Lower leg skin (tissue), 3 donors: ENCODE results near the gene AMBP.

Experiments
- POLR2A ChIP-seq, 2 donors: fragments of 450-650 bp; IDR thresholded peaks; one replicate each; pipeline ENCODE4 v1.6.1; 2016 to 2017; ENCODE audit warnings: antibody characterized with exemption in 2 of 2, mild to moderate bottlenecking in 1 of 2, moderate library complexity in 1 of 2
- TF ChIP-seq, protein P1 (sequence below), 3 donors: fragments of 450-650 bp; IDR thresholded peaks; one replicate each; pipeline ENCODE4 v1.5.1; 2016; ENCODE audit warnings: antibody characterized with exemption in 3 of 3, mild to moderate bottlenecking in 3 of 3, moderate library complexity in 2 of 3

DNA sequence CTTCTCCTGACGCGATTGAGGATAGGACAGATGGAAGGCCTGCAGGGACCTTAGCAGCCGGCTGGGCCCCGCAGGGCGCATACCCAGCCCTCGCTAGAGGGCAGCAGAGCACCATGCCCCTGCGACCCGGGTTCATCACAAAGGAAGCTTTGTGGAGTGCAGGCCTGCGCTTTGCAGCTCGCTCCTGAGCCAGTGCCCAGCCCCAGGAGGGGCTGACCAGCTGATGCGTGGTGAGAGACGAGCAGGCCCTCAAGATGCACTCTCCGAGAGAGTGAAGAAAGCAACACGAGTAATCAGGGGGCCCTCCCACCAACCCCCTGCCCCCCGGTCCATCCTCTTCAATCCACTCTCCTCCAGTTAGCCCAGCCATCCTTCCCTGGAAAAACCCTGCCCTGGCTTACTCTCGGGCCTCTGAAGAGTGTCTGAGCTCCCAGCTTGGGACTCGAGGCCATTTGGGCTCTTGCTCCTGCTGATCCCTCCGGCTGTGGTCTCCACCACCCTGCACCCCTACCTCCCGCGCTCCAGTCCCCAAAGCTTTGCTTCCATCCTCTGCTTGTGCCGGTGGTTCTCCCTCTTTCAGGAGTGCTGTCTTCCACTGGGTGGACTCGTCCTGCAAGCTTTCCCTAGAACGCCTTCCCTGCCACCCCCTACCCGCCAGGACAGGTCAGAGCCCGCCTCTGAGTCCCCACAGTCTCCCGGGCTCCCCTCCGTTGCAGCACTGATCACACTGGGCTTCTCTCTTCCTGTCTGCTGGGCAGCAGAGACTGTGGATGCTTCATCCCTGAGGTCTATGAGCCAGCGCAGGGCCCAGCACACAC, 30.1 kb upstream of the AMBP start:
- TF ChIP-seq, protein P1, sequence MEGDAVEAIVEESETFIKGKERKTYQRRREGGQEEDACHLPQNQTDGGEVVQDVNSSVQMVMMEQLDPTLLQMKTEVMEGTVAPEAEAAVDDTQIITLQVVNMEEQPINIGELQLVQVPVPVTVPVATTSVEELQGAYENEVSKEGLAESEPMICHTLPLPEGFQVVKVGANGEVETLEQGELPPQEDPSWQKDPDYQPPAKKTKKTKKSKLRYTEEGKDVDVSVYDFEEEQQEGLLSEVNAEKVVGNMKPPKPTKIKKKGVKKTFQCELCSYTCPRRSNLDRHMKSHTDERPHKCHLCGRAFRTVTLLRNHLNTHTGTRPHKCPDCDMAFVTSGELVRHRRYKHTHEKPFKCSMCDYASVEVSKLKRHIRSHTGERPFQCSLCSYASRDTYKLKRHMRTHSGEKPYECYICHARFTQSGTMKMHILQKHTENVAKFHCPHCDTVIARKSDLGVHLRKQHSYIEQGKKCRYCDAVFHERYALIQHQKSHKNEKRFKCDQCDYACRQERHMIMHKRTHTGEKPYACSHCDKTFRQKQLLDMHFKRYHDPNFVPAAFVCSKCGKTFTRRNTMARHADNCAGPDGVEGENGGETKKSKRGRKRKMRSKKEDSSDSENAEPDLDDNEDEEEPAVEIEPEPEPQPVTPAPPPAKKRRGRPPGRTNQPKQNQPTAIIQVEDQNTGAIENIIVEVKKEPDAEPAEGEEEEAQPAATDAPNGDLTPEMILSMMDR (IDR thresholded peaks at IDR 0.05): peak in 1 of 3 donors; percentile 26
- no peak for TF ChIP-seq POLR2A (IDR thresholded peaks at IDR 0.05)
